HepG2 (cell line): ENCODE results near the gene UNKL. TPM values are rescaled to one million over a fixed set of nuclear protein-coding genes. Genes with fewer than 3 reads are reported as not detected.

ENCODE experiments used
- ARID2 ChIP-seq: sonication (generic); formaldehyde crosslinking; IDR thresholded peaks from 2 replicates; pipeline ENCODE4 v1.8.1; 2022; ENCODE audit warnings: mild to moderate bottlenecking, missing genetic modification reagents, borderline replicate concordance
- BATF2 ChIP-seq: sonication (generic); formaldehyde crosslinking; IDR thresholded peaks from 2 replicates; pipeline ENCODE4 v1.8.0; 2022; ENCODE audit warnings: mild to moderate bottlenecking, missing genetic modification reagents, moderate library complexity
- HHEX ChIP-seq: IDR thresholded peaks from 2 replicates; pipeline ENCODE4 v1.6.1; 2016; ENCODE audit warnings: control low read depth
- HOXA9 ChIP-seq: sonication (generic); formaldehyde crosslinking; IDR thresholded peaks from 2 replicates; pipeline ENCODE4 v1.8.1; 2022; ENCODE audit warnings: missing genetic modification reagents, mild to moderate bottlenecking, moderate library complexity, borderline replicate concordance
- IRF2 ChIP-seq: IDR thresholded peaks from 2 replicates; pipeline ENCODE4 v1.6.1; 2018; ENCODE audit warnings: missing genetic modification reagents, missing compliant biosample characterization
- MED13 ChIP-seq: sonication (generic); formaldehyde crosslinking; IDR thresholded peaks from 2 replicates; pipeline ENCODE4 v1.5.0; 2020; ENCODE audit warnings: missing genetic modification reagents
- MEIS2 ChIP-seq: sonication (generic); formaldehyde crosslinking; IDR thresholded peaks from 2 replicates; pipeline ENCODE4 v1.9.0; 2021; ENCODE audit warnings: mild to moderate bottlenecking, missing genetic modification reagents
- NFYC ChIP-seq: IDR thresholded peaks from 2 replicates; pipeline ENCODE4 v1.6.1; 2016; ENCODE audit warnings: missing genetic modification reagents, missing compliant biosample characterization
- PHF20 ChIP-seq: sonication (generic); formaldehyde crosslinking; IDR thresholded peaks from 2 replicates; pipeline ENCODE4 v1.5.0; 2020; ENCODE audit warnings: mild to moderate bottlenecking, missing genetic modification reagents
- RFXANK ChIP-seq: IDR thresholded peaks from 2 replicates; pipeline ENCODE4 v1.6.1; 2016
- SALL2 ChIP-seq: sonication (generic); formaldehyde crosslinking; IDR thresholded peaks from 2 replicates; pipeline ENCODE4 v1.8.1; 2023; ENCODE audit warnings: mild to moderate bottlenecking, missing genetic modification reagents, inconsistent platforms
- SIN3B ChIP-seq: fragments of 150-350 bp; IDR thresholded peaks from 2 replicates; pipeline ENCODE4 v1.6.1; 2014; ENCODE audit warnings: low read length
- ZBTB3 ChIP-seq: sonication (generic); formaldehyde crosslinking; IDR thresholded peaks from 2 replicates; pipeline ENCODE4 v1.4.0; 2020; ENCODE audit warnings: low read depth, mild to moderate bottlenecking, moderate library complexity, missing genetic modification reagents, borderline replicate concordance
- ZNF281 ChIP-seq: sonication (generic); formaldehyde crosslinking; IDR thresholded peaks from 2 replicates; pipeline ENCODE4 v1.4.0; 2020; ENCODE audit warnings: missing genetic modification reagents, borderline replicate concordance
- ZNF282 ChIP-seq: fragments of 450-650 bp; IDR thresholded peaks from 2 replicates; pipeline ENCODE4 v1.6.1; 2018; ENCODE audit not compliant: partially characterized antibody
- ZNF354B ChIP-seq: sonication (generic); formaldehyde crosslinking; IDR thresholded peaks from 2 replicates; pipeline ENCODE4 v1.8.0; 2022; ENCODE audit warnings: mild to moderate bottlenecking, missing genetic modification reagents
- ZNF460 ChIP-seq: sonication (generic); formaldehyde crosslinking; IDR thresholded peaks from 2 replicates; pipeline ENCODE4 v1.5.1; 2020; ENCODE audit warnings: missing genetic modification reagents, mild to moderate bottlenecking, borderline replicate concordance
- ZNF562 ChIP-seq: sonication (generic); formaldehyde crosslinking; IDR thresholded peaks from 2 replicates; pipeline ENCODE4 v1.8.0; 2022; ENCODE audit warnings: missing genetic modification reagents, borderline replicate concordance
- ZNF670 ChIP-seq: sonication (generic); formaldehyde crosslinking; IDR thresholded peaks from 2 replicates; pipeline ENCODE4 v1.8.0; 2022; ENCODE audit warnings: mild to moderate bottlenecking, missing genetic modification reagents, borderline replicate concordance
- ZNF691 ChIP-seq: sonication (generic); formaldehyde crosslinking; IDR thresholded peaks from 2 replicates; pipeline ENCODE4 v1.4.0; 2020; ENCODE audit warnings: missing genetic modification reagents, low read depth, mild to moderate bottlenecking, borderline replicate concordance
- polyA plus RNA-seq, 8 experiments: library from polyadenylated mRNA; depleted of rRNA in 3 of 8; stranded (reverse) in 7 of 8; unstranded in 1 of 8; fragments of >200 nt; fragmentation: Illumina TruSeq in 4 of 8; extraction: Trizol in 4 of 8; gene quantifications; 2 replicates each; pipeline versions ENCODE4 v1.2.1 to v1.2.3, GENCODE V29; 2011 to 2016; ENCODE audit warnings: low read depth in 4 of 8, missing spikeins in 1 of 8, mixed read lengths in 1 of 8; ENCODE audit not compliant: insufficient read depth in 1 of 8
- total RNA-seq, 5 experiments: library from RNA; depleted of rRNA; stranded (reverse); fragments of >200 nt; fragmentation: Illumina TruSeq; extraction: Trizol; gene quantifications; 2 replicates each; pipeline ENCODE4 v1.2.3, GENCODE V29; 2016; ENCODE audit warnings: low read depth in 1 of 5
- TF ChIP-seq, protein P1 (sequence below): sonication (generic); formaldehyde crosslinking; IDR thresholded peaks from 2 replicates; pipeline ENCODE4 v1.8.1; 2023; ENCODE audit warnings: mild to moderate bottlenecking, missing genetic modification reagents
- TF ChIP-seq, protein P2 (sequence below): sonication (generic); formaldehyde crosslinking; IDR thresholded peaks from 2 replicates; pipeline ENCODE4 v1.5.0; 2020; ENCODE audit warnings: mild to moderate bottlenecking, missing genetic modification reagents, moderate library complexity

The UNKL gene
- total and polyA plus RNA-seq, 2 of the 13 experiments (the other 11 are each of a cell fraction or from before 2014, with no cell fraction given) = 10.4 to 17.6 TPM

DNA sequence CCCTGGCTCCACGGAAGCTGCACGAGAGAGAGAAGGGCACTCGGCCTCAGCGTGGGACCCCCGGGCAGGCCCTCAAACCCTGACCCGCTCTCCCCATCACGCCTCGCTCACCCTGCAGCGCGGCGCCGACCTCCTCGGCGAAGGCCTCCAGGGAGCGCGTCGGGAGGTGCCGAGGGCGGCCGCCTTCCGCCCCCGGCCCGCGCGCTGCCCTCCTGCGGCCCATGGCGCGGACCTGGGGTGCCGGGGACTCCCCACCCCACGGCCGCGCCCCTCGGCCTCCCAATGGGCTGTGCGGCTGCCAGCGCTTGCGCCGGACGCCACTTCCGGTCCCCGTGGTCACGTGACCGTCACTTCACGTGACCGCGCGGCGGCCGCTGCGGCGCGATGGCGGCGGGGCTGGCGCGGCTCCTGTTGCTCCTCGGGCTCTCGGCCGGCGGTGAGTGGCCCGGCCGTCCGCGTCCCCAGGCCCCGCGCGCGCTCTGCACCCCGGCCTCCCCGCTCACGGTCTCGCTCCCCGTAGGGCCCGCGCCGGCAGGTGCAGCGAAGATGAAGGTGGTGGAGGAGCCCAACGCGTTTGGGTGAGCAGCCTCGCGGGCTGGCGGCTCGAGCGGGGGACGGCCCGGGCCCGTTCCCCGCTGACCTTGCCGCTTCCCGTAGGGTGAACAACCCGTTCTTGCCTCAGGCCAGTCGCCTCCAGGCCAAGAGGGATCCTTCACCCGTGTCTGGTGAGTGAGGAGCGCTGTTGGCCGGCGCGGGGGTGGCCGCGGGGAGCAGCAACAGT is 62.7 kb downstream of the UNKL start, which contains the start of the genes GNPTG and TSR3 (continued):
- TF ChIP-seq ZNF691 (CRISPR knock-in tag) (peak; percentile 72; the same call in 1 of the 2 replicates), ZNF460 (CRISPR knock-in tag) (no peak), RFXANK (CRISPR knock-in tag) (no peak), PHF20 (peak; percentile 98), ARID2 (0 out of 2 replicates have a peak, but pooled peaks have one; percentile 44), IRF2 (peak; percentile 73), NFYC (CRISPR knock-in tag) (no peak; the same call in 1 of the 2 replicates), HOXA9 (CRISPR knock-in tag) (0 out of 2 replicates have a peak, but pooled peaks have one; percentile 29), MED13 (CRISPR knock-in tag) (peak; percentile 50; the same call in 1 of the 2 replicates), ZNF282 (no peak), ZNF354B (CRISPR knock-in tag) (no peak), ZNF670 (CRISPR knock-in tag) (no peak), ZNF562 (CRISPR knock-in tag) (no peak), MEIS2 (CRISPR knock-in tag) (peak; percentile 87), SIN3B (peak; percentile 100), ZBTB3 (CRISPR knock-in tag) (no peak), BATF2 (CRISPR knock-in tag) (peak; percentile 83; the same call in 1 of the 2 replicates), ZNF281 (CRISPR knock-in tag) (peak; percentile 26; the same call in 1 of the 2 replicates), SALL2 (CRISPR knock-in tag) (peak; percentile 91), HHEX (CRISPR knock-in tag) (no peak)
- TF ChIP-seq, protein P1, sequence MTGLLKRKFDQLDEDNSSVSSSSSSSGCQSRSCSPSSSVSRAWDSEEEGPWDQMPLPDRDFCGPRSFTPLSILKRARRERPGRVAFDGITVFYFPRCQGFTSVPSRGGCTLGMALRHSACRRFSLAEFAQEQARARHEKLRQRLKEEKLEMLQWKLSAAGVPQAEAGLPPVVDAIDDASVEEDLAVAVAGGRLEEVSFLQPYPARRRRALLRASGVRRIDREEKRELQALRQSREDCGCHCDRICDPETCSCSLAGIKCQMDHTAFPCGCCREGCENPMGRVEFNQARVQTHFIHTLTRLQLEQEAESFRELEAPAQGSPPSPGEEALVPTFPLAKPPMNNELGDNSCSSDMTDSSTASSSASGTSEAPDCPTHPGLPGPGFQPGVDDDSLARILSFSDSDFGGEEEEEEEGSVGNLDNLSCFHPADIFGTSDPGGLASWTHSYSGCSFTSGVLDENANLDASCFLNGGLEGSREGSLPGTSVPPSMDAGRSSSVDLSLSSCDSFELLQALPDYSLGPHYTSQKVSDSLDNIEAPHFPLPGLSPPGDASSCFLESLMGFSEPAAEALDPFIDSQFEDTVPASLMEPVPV (CRISPR knock-in tag) = no peak
- TF ChIP-seq, protein P2, sequence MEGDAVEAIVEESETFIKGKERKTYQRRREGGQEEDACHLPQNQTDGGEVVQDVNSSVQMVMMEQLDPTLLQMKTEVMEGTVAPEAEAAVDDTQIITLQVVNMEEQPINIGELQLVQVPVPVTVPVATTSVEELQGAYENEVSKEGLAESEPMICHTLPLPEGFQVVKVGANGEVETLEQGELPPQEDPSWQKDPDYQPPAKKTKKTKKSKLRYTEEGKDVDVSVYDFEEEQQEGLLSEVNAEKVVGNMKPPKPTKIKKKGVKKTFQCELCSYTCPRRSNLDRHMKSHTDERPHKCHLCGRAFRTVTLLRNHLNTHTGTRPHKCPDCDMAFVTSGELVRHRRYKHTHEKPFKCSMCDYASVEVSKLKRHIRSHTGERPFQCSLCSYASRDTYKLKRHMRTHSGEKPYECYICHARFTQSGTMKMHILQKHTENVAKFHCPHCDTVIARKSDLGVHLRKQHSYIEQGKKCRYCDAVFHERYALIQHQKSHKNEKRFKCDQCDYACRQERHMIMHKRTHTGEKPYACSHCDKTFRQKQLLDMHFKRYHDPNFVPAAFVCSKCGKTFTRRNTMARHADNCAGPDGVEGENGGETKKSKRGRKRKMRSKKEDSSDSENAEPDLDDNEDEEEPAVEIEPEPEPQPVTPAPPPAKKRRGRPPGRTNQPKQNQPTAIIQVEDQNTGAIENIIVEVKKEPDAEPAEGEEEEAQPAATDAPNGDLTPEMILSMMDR = no peak
